ENCODE data around the gene C6orf132. TPM values are rescaled to one million over a fixed set of nuclear protein-coding genes. Genes with fewer than 3 reads are reported as not detected.

C6orf132 gene
- total RNA-seq, 1 experiment from 2014 or later, result 48.4 TPM

- Histone ChIP-seq H2BK15ac (ENCODE audit: low read depth, low read length) (no peak overlapping the region), H3K23ac (ENCODE audit: insufficient read length, low read depth, low read length) (no peak overlapping the region), H3K79me1 (ENCODE audit: insufficient read depth, low read depth, low read length, poor library complexity, severe bottlenecking) (no peaks in the 10 kb centered on the region), H3K4me1 (ENCODE audit: insufficient read depth, low read length) (peaks cover 19% of the 10 kb centered on the region), H2BK5ac (ENCODE audit: insufficient read length, low read length) (no peak overlapping the region), H3K79me2 (ENCODE audit: insufficient read depth, low read length) (peaks cover 20% of the 10 kb centered on the region; the same call in 1 of the 2 replicates), H4K20me1 (ENCODE audit: control insufficient read depth, insufficient read depth, insufficient read length) (no peaks in the 10 kb centered on the region), H3K23me2 (ENCODE audit: insufficient read length, low read depth, low read length, poor library complexity, severe bottlenecking) (peaks cover 13% of the 10 kb centered on the region), H3T11ph (ENCODE audit: low read length) (no peak overlapping the region), H3K27ac (ENCODE audit: insufficient read length, low read depth, low read length) (no peak overlapping the region), H2BK20ac (ENCODE audit: low read depth, low read length, poor library complexity, severe bottlenecking) (no peak overlapping the region), H4K91ac (ENCODE audit: insufficient read length, low read depth, low read length) (no peak overlapping the region), H3K27me3 (ENCODE audit: insufficient read depth, low read length) (no peaks in the 10 kb centered on the region), H4K8ac (replicated peaks; ENCODE audit: insufficient read length, low read depth, low read length) (no peak overlapping the region), H3K4me2 (ENCODE audit: insufficient read depth, insufficient read length, low read length) (peak overlapping the region; percentile 90), H3K18ac (ENCODE audit: insufficient read length, low read depth, low read length) (no peak overlapping the region), H2AFZ (ENCODE audit: low read length) (no peak overlapping the region), H3K14ac (ENCODE audit: insufficient read depth, low read length) (peak overlapping the region; percentile 83), H3K56ac (ENCODE audit: insufficient read length, low read depth, low read length) (no peak overlapping the region), H3K4ac (ENCODE audit: low read depth, low read length) (no peak overlapping the region), H2BK120ac (ENCODE audit: low read depth, low read length, poor library complexity, severe bottlenecking) (no peak overlapping the region), H3K9me3 (ENCODE audit: control insufficient read depth, low read depth, low read length) (no peaks in the 10 kb centered on the region), H2AK5ac (ENCODE audit: insufficient read length, low read length) (no peak overlapping the region), H3K9ac (ENCODE audit: extremely low read depth, insufficient read length, low read length) (peak overlapping the region; percentile 73), H2BK12ac (ENCODE audit: insufficient read length, low read depth, low read length) (no peak overlapping the region), H4K5ac (ENCODE audit: insufficient read length, low read depth, low read length) (no peak overlapping the region)
- Mint-ChIP-seq H3K4me3 (peak overlapping the region; percentile 78 to 82), H3K9me3 (no peaks in the 10 kb centered on the region), H3K27me3 (ENCODE audit: low read depth) (peaks cover 2% of the 10 kb centered on the region; the same call in 1 of the 2 replicates), H3K36me3 (ENCODE audit: insufficient read depth in 1 of 3, low read depth in 3 of 3) (peaks cover 3 to 18% (median 7%) of the 10 kb centered on the region in 3 experiments; a peak in 5 of 7 replicates), H3K4me1 (peaks cover 53 to 54% of the 10 kb centered on the region in 2 experiments), H3K27ac (peak overlapping the region in 1 of 3 experiments; percentile 57; a peak in 1 of 7 replicates)
- WGBS (ENCODE audit: extremely low coverage, insufficient read length, low lambda C conversion rate), result no CpG with 5 or more reads among the region's 13 CpGs
- TF ChIP-seq, protein P1, sequence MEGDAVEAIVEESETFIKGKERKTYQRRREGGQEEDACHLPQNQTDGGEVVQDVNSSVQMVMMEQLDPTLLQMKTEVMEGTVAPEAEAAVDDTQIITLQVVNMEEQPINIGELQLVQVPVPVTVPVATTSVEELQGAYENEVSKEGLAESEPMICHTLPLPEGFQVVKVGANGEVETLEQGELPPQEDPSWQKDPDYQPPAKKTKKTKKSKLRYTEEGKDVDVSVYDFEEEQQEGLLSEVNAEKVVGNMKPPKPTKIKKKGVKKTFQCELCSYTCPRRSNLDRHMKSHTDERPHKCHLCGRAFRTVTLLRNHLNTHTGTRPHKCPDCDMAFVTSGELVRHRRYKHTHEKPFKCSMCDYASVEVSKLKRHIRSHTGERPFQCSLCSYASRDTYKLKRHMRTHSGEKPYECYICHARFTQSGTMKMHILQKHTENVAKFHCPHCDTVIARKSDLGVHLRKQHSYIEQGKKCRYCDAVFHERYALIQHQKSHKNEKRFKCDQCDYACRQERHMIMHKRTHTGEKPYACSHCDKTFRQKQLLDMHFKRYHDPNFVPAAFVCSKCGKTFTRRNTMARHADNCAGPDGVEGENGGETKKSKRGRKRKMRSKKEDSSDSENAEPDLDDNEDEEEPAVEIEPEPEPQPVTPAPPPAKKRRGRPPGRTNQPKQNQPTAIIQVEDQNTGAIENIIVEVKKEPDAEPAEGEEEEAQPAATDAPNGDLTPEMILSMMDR (conservative IDR thresholded peaks at IDR 0.05), result no peak
- no peak for DNase-seq
These were observed 760 bp downstream of the C6orf132 start for GRCh38 chr6:42141603-42142117.
